Keratinocyte (primary cell): ENCODE measurements around the gene GRIA3. TPM values are rescaled to one million over a fixed set of nuclear protein-coding genes. Genes with fewer than 3 reads are reported as not detected.

Source experiments
- DNase-seq: peaks from one replicate; pipeline ENCODE4 v3.0.0-alpha.2; 2011; ENCODE audit warnings: low read depth, missing footprints, low spot score
- FAIRE-seq: peaks from 2 replicates; lab custom pipeline; 2011; peaks lifted over from hg19 to GRCh38; lab: Jason Lieb, UNC
- H2AFZ ChIP-seq: 2 replicates; pipeline ENCODE4 v1.6.0; 2012; ENCODE audit warnings: low read length, control low read depth, inconsistent platforms; ENCODE audit not compliant: control insufficient read depth
- H3K27ac ChIP-seq: 2 replicates; pipeline ENCODE4 v1.5.1; 2011; ENCODE audit warnings: low read length; ENCODE audit not compliant: control insufficient read depth, insufficient read depth
- H3K27me3 ChIP-seq: 3 replicates; pipeline ENCODE4 v1.6.0; 2011; ENCODE audit warnings: low read length; ENCODE audit not compliant: control insufficient read depth, insufficient read depth; ENCODE audit errors: extremely low read depth
- H3K36me3 ChIP-seq, 2 experiments: 2 replicates in 1 of 2; 3 replicates in 1 of 2; pipeline ENCODE4 v1.5.1; 2011; ENCODE audit warnings: low read length in 2 of 2, mild to moderate bottlenecking in 1 of 2; ENCODE audit not compliant: control insufficient read depth in 2 of 2, insufficient read depth in 2 of 2; ENCODE audit errors: extremely low read depth in 1 of 2
- H3K4me1 ChIP-seq: 3 replicates; pipeline ENCODE4 v1.5.1; 2011; ENCODE audit warnings: low read length; ENCODE audit not compliant: control insufficient read depth, insufficient read depth; ENCODE audit errors: extremely low read depth
- H3K4me2 ChIP-seq: 3 replicates; pipeline ENCODE4 v1.6.0; 2011; ENCODE audit warnings: low read depth, low read length; ENCODE audit not compliant: control insufficient read depth, insufficient read depth; ENCODE audit errors: extremely low read depth
- H3K4me3 ChIP-seq, 3 experiments: fragments of 200-600 bp in 1 of 3; sonication (generic) in 1 of 3; 2 replicates in 2 of 3; 3 replicates in 1 of 3; pipeline ENCODE4 v1.5.1; 2011 to 2016; ENCODE audit warnings: low read length in 3 of 3, mild to moderate bottlenecking in 3 of 3, control low read depth in 2 of 3, inconsistent platforms in 1 of 3, low read depth in 1 of 3, mixed read lengths in 1 of 3, mixed run types in 1 of 3, moderate library complexity in 1 of 3; ENCODE audit not compliant: control insufficient read depth in 2 of 3, insufficient read depth in 2 of 3; ENCODE audit errors: extremely low read depth in 1 of 3
- H3K79me2 ChIP-seq: 2 replicates; pipeline ENCODE4 v1.6.0; 2012; ENCODE audit warnings: low read length; ENCODE audit not compliant: control insufficient read depth, insufficient read depth
- H3K9ac ChIP-seq: 3 replicates; pipeline ENCODE4 v1.6.0; 2011; ENCODE audit warnings: low read length; ENCODE audit not compliant: control insufficient read depth, insufficient read depth; ENCODE audit errors: extremely low read depth
- H3K9me1 ChIP-seq: 3 replicates; pipeline ENCODE4 v1.6.0; 2011; ENCODE audit warnings: low read length; ENCODE audit not compliant: control insufficient read depth, insufficient read depth; ENCODE audit errors: extremely low read depth
- H3K9me3 ChIP-seq: 2 replicates; pipeline ENCODE4 v1.5.1; 2012; ENCODE audit warnings: low read depth, low read length; ENCODE audit not compliant: control insufficient read depth
- H4K20me1 ChIP-seq: 3 replicates; pipeline ENCODE4 v1.6.0; 2011; ENCODE audit warnings: low read length; ENCODE audit not compliant: control insufficient read depth, insufficient read depth; ENCODE audit errors: extremely low read depth
- CTCF ChIP-seq, 3 experiments: IDR thresholded peaks in 1 of 3; conservative IDR thresholded peaks in 1 of 3; optimal IDR thresholded peaks in 1 of 3; 2 replicates in 2 of 3; 3 replicates in 1 of 3; pipeline versions ENCODE3 to v1.5.1; 2011; ENCODE audit warnings: low read length in 3 of 3, mild to moderate bottlenecking in 3 of 3, moderate library complexity in 2 of 3, control low read depth in 1 of 3, inconsistent platforms in 1 of 3; ENCODE audit not compliant: insufficient read depth in 2 of 3; ENCODE audit errors: extremely low read depth in 1 of 3
- EZH2 ChIP-seq: IDR thresholded peaks from one replicate; pipeline ENCODE4 v1.6.1; 2012; ENCODE audit warnings: inconsistent platforms, mild to moderate bottlenecking, low read length, moderate library complexity
- dilution Hi-C: fragments of 300-500 bp; cut with MboI; formaldehyde crosslinking; loops from one replicate; pipeline ENCODE4 v1.7.0; 2020; ENCODE audit warnings: low sequenced_read_pairs; ENCODE audit not compliant: extremely low pct_ligation_motif_present
- polyA plus RNA-seq, 5 experiments: library from polyadenylated mRNA; depleted of rRNA in 3 of 5; stranded (reverse) in 3 of 5; stranded (forward) in 1 of 5; unstranded in 1 of 5; fragments of >200 nt; gene quantifications; 1 replicate in 1 of 5; 2 replicates in 3 of 5; 3 replicates in 1 of 5; pipeline versions ENCODE4 v1.2.1 to v1.2.3, GENCODE V29; 2011 to 2012; ENCODE audit warnings: missing spikeins in 2 of 5, low read depth in 1 of 5, low replicate concordance in 1 of 5

The GRIA3 gene
- polyA plus RNA-seq, 1 donor (not counting 4 experiments of a cell fraction or from before 2014, with no cell fraction given), result not detected

- Histone ChIP-seq H3K79me2 (no peaks in the 10 kb centered on the region), H4K20me1 (no peaks in the 10 kb centered on the region), H3K36me3 (no peaks in the 10 kb centered on the region), H3K27ac (no peak overlapping the region), H3K9me3 (no peaks in the 10 kb centered on the region), H3K9me1 (no peaks in the 10 kb centered on the region), H3K4me2 (no peak overlapping the region), H3K27me3 (no peaks in the 10 kb centered on the region), H3K9ac (no peak overlapping the region), H3K4me3 (no peak overlapping the region), H3K4me1 (no peaks in the 10 kb centered on the region), H2AFZ (no peak overlapping the region)
- TF ChIP-seq CTCF (optimal IDR thresholded peaks at IDR 0.05 in 1 of 3, IDR thresholded peaks at IDR 0.05 in 1 of 3, conservative IDR thresholded peaks at IDR 0.05 in 1 of 3; ENCODE audit: extremely low read depth in 1 of 3, insufficient read depth in 2 of 3, low read length in 3 of 3) (no peak), EZH2 (no peak)
- no peak for FAIRE-seq
- dilution Hi-C loops, result no loop called here
- no peak for DNase-seq
Measured at GRCh38 chrX:123272630-123273029, 88.6 kb downstream of the GRIA3 start.

- Histone ChIP-seq H3K9me3 (no peaks in the 10 kb centered on the region), H3K9ac (no peak overlapping the region), H3K4me2 (no peak overlapping the region), H3K9me1 (no peaks in the 10 kb centered on the region), H3K27ac (no peak overlapping the region), H3K4me1 (no peaks in the 10 kb centered on the region), H3K79me2 (no peaks in the 10 kb centered on the region), H2AFZ (no peak overlapping the region), H3K27me3 (no peaks in the 10 kb centered on the region), H4K20me1 (no peaks in the 10 kb centered on the region), H3K36me3 (no peaks in the 10 kb centered on the region), H3K4me3 (no peak overlapping the region)
- TF ChIP-seq EZH2, result no peak
- TF ChIP-seq CTCF (optimal IDR thresholded peaks at IDR 0.05 in 1 of 3, IDR thresholded peaks at IDR 0.05 in 1 of 3, conservative IDR thresholded peaks at IDR 0.05 in 1 of 3; ENCODE audit: extremely low read depth in 1 of 3, insufficient read depth in 2 of 3, low read length in 3 of 3), result no peak
- no peak for FAIRE-seq
- dilution Hi-C loops, result no loop called here
- no peak for DNase-seq
Measured at GRCh38 chrX:123274796-123275195, 90.7 kb downstream of the GRIA3 start.
